Muscle of back (tissue), 10 donors: ENCODE data around the gene YIF1B. TPM values are rescaled to one million over a fixed set of nuclear protein-coding genes. Genes with fewer than 3 reads are reported as not detected.

ENCODE experiments used
- polyA plus RNA-seq, 10 donors: library from polyadenylated mRNA; unstranded; fragments of 120-200 nt; gene quantifications; one replicate each; pipeline ENCODE4 v1.2.1, GENCODE V29; 2013; ENCODE audit not compliant: insufficient read length in 10 of 10

The YIF1B gene
- polyA plus RNA-seq, 10 donors, result 20.4 to 33.6 (median 24.6) TPM

Other genes starting within 250 kb of the YIF1B start
- gene DPF1, start 91.7 kb downstream of the YIF1B start, polyA plus RNA-seq, result 1 to 10 TPM; 2.3 to 5.5 (median 3.4) TPM
- gene PPP1R14A, start 59.6 kb downstream of the YIF1B start, polyA plus RNA-seq, result 10 to 100 TPM in 7 of 10 donors, 1 to 10 TPM in 3; 7.4 to 18.7 (median 14.5) TPM
- 10 to 100 TPM in 2 of 10 donors, 1 to 10 TPM in 8; 1.9 to 36.3 (median 4.5) TPM for gene SPINT2, start 51.4 kb downstream of the YIF1B start, polyA plus RNA-seq
- 1 to 10 TPM in 3 of 10 donors, under 1 TPM in 4, not detected in 3; 0.48 to 7.4 (median 0.81) TPM for gene C19orf33, start 11.7 kb downstream of the YIF1B start, polyA plus RNA-seq
- gene KCNK6, start 3.9 kb upstream of the YIF1B start, polyA plus RNA-seq, result 1 to 10 TPM; 1.9 to 3.4 (median 2.5) TPM
- 1 to 10 TPM; 1.6 to 4.3 (median 2.3) TPM for gene CATSPERG, start 19.9 kb upstream of the YIF1B start, polyA plus RNA-seq
- gene PSMD8, start 58.6 kb upstream of the YIF1B start, polyA plus RNA-seq, result 100 to 1,000 TPM; 111 to 143 (median 121) TPM
- 1 to 10 TPM in 1 of 10 donors, under 1 TPM in 5, not detected in 4; 0.13 to 1.4 (median 0.22) TPM for gene GGN, start 72.1 kb upstream of the YIF1B start, polyA plus RNA-seq
- gene SPRED3, start 72.8 kb upstream of the YIF1B start, polyA plus RNA-seq, result under 1 TPM; 0.20 to 0.91 (median 0.37) TPM
- 10 to 100 TPM in 2 of 10 donors, 1 to 10 TPM in 8; 5.6 to 11.1 (median 8.6) TPM for gene FAM98C, start 87.1 kb upstream of the YIF1B start, polyA plus RNA-seq
- 1 to 10 TPM; 1.5 to 2.8 (median 1.9) TPM for gene RASGRP4, start 110.3 kb upstream of the YIF1B start, polyA plus RNA-seq
- 100 to 1,000 TPM; 269 to 630 (median 491) TPM for gene RYR1, start 117.7 kb upstream of the YIF1B start, polyA plus RNA-seq